Kidney (tissue), 14 donors: ENCODE data around the gene FLRT2. TPM values are rescaled to one million over a fixed set of nuclear protein-coding genes. Genes with fewer than 3 reads are reported as not detected.

Source experiments
- DNase-seq, 5 donors: peaks; one replicate each; pipeline ENCODE4 v3.0.0-alpha.2; 2013 to 2020
- FAIRE-seq: peaks from 2 replicates; lab custom pipeline; 2012; peaks lifted over from hg19 to GRCh38; lab: Jason Lieb, UNC
- H3K27ac ChIP-seq, 2 donors: one replicate each; pipeline ENCODE4 v1.7.0; 2013; ENCODE audit warnings: low read depth in 2 of 2, low read length in 2 of 2, inconsistent platforms in 1 of 2
- H3K27me3 ChIP-seq: one replicate; pipeline ENCODE4 v1.7.1; 2013; ENCODE audit warnings: low read length, inconsistent platforms; ENCODE audit not compliant: control insufficient read depth, insufficient read depth
- H3K36me3 ChIP-seq, 3 donors: one replicate each; pipeline versions ENCODE4 v1.7.0 to v1.7.1; 2013; ENCODE audit warnings: low read length in 3 of 3, control low read depth in 1 of 3, inconsistent platforms in 1 of 3; ENCODE audit not compliant: insufficient read depth in 3 of 3, control insufficient read depth in 2 of 3
- H3K4me1 ChIP-seq, 3 donors: one replicate each; pipeline versions ENCODE4 v1.7.0 to v1.7.1; 2013; ENCODE audit warnings: low read length in 3 of 3, inconsistent platforms in 1 of 3, low read depth in 1 of 3; ENCODE audit not compliant: control insufficient read depth in 2 of 3, insufficient read depth in 2 of 3
- H3K4me3 ChIP-seq, 3 donors: one replicate each; pipeline versions ENCODE4 v1.7.0 to v1.8.1; 2013; ENCODE audit warnings: low read length in 3 of 3, control low read depth in 1 of 3, inconsistent platforms in 1 of 3
- H3K9ac ChIP-seq, 3 donors: one replicate each; pipeline versions ENCODE4 v1.7.0 to v1.7.1; 2013; ENCODE audit warnings: low read length in 3 of 3, control low read depth in 1 of 3, inconsistent platforms in 1 of 3
- H3K9me3 ChIP-seq, 3 donors: one replicate each; pipeline versions ENCODE4 v1.7.0 to v1.7.1; 2013; ENCODE audit warnings: low read length in 3 of 3, control low read depth in 1 of 3, inconsistent platforms in 1 of 3; ENCODE audit not compliant: control insufficient read depth in 2 of 3, insufficient read depth in 1 of 3
- CTCF ChIP-seq: IDR thresholded peaks from 3 replicates; pipeline ENCODE4 v1.5.1; 2012; ENCODE audit warnings: mild to moderate bottlenecking, moderate library complexity, borderline replicate concordance; ENCODE audit not compliant: insufficient read depth; ENCODE audit errors: extremely low read depth
- intact Hi-C: fragments of 100-400 bp; cut with DNase I; formaldehyde crosslinking; loops from one replicate; pipeline ENCODE4 v1.11.1; 2022
- polyA plus RNA-seq: library from polyadenylated mRNA; stranded (reverse); fragments of 350-450 nt; fragmentation: Illumina TruSeq; extraction: RNeasy Lipid Tissue Mini Kit (QIAGEN cat#74804); gene quantifications from one replicate; pipeline ENCODE4 v1.2.3, GENCODE V29; 2014; ENCODE audit warnings: low read depth, low replicate concordance; ENCODE audit not compliant: insufficient read depth
- total RNA-seq: library from RNA; stranded (reverse); fragmentation: NEBNext Ultra II Directional; extraction: Animal tissue kit (Norgen Biotek cat#: 25700); gene quantifications from one replicate; pipeline ENCODE4 v1.2.1, GENCODE V29; 2021
- donor health status: control.
- donor health status: control.
- donor health status: control.
- donor health status: control.
- donor health status: control.
- donor health status: DM: yes; HTN: yes; CAD: no.
- donor health status: Normal renal cell carcinoma (clear cell type).

Gene FLRT2
- total and polyA plus RNA-seq, 2 donors from 2014 or later = 1.2 to 16.6 TPM

- Histone ChIP-seq H3K27ac (peak overlapping the region in 1 of 2 donors; percentile 54), H3K36me3 (no peaks in the 10 kb centered on the region), H3K4me1 (peaks cover 2 to 18% (median 3%) of the 10 kb centered on the region in 3 donors), H3K27me3 (peaks cover 2% of the 10 kb centered on the region), H3K4me3 (peak overlapping the region; percentile 56 to 92 (median 67)), H3K9me3 (no peaks in the 10 kb centered on the region), H3K9ac (peak overlapping the region in 1 of 3 donors; percentile 92)
- DNase-seq (peak; percentile 71 to 83 (median 78)), FAIRE-seq (no peak)
- no peak for TF ChIP-seq CTCF
- intact Hi-C loops = no loop called here
Measured at GRCh38 chr14:85531141-85531586, 1.2 kb downstream of the FLRT2 start.

GRCh38 chr14:85531587-85532373, 1.8 kb downstream of the FLRT2 start:
- intact Hi-C loops = no loop called here
- H3K9me3 ChIP-seq = no peaks in the 10 kb centered on the region
- peak; percentile 2 for TF ChIP-seq CTCF
- peak overlapping the region; percentile 56 to 92 (median 67) for H3K4me3 ChIP-seq
- H3K27ac ChIP-seq = peak overlapping the region in 1 of 2 donors; percentile 54
- no peaks in the 10 kb centered on the region for H3K36me3 ChIP-seq
- H3K9ac ChIP-seq = peak overlapping the region in 1 of 3 donors; percentile 92
- peak; percentile 74 to 90 (median 84) for DNase-seq
- no peak for FAIRE-seq
- H3K27me3 ChIP-seq = peaks cover 2% of the 10 kb centered on the region
- peaks cover 2 to 18% (median 3%) of the 10 kb centered on the region in 3 donors for H3K4me1 ChIP-seq

- FAIRE-seq = no peak
- no peak for TF ChIP-seq CTCF
- Histone ChIP-seq H3K4me1 (peaks cover 2 to 18% (median 3%) of the 10 kb centered on the region in 3 donors), H3K9ac (peak overlapping the region in 1 of 3 donors; percentile 92), H3K27ac (peak overlapping the region in 1 of 2 donors; percentile 54), H3K36me3 (no peaks in the 10 kb centered on the region), H3K9me3 (no peaks in the 10 kb centered on the region), H3K4me3 (peak overlapping the region; percentile 9 to 92 (median 67)), H3K27me3 (peaks cover 2% of the 10 kb centered on the region)
- peak in 1 of 5 donors; percentile 32 for DNase-seq
- intact Hi-C loops = no loop called here
Measured at GRCh38 chr14:85532374-85533022, 2.6 kb downstream of the FLRT2 start.
